ENCODE results near the gene DMWD. TPM values are rescaled to one million over a fixed set of nuclear protein-coding genes. Genes with fewer than 3 reads are reported as not detected.

Gene DMWD
- total RNA-seq, 2 experiments from 2014 or later, result 43.2 to 44.0 TPM

DNA sequence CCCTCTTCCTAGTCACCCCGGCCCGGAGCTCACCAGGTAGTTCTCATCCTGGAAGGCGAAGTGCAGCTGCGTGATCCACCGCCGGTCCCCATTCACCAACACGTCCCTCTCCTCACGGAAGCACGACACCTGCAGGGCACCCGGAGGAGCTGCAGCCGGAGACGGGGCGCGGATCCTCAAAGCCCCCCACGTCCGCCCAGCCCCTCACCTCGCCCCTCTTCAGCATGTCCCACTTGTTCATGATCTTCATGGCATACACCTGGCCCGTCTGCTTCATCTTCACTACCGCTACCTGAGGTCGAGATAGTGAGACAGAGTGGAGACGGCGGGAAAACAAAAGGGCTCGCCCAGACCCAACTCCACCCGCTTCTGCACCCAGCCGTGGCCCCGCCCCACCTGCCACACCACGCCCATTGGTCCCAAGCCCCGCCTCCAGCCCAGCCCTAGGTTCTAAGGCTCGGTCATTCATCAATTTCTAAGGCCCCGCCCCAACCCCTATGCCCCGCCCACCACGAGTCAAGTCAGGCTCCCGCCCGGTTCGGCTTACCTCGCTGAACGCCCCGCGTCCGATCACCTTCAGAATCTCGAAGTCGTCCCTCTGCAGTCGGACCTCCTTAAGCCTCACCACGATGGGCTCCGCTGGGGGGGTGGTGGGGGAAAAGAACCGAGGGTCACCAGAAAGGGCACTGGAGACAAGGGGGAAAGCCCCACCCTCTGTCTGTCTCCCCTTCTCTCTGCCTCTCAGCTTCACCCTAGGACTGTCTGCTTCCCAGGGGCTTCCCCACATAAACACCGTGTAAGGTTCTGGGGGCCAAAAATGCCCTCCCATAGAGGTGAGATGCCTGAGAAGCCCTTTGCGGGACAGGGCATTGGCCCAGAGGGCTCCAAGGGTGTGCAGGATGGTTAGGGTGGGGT lies 13.2 kb downstream of the DMWD start:
- H3K79me2 ChIP-seq (ENCODE audit: insufficient read depth, low read depth, low read length), result no peaks in the 10 kb centered on the region
- no TSS peak for BruUV-seq (replicated peaks)
- H3K27ac ChIP-seq (ENCODE audit: low read depth, low read length, poor library complexity, severe bottlenecking), result no peak overlapping the region
- no peak overlapping the region for H2AFZ ChIP-seq (ENCODE audit: low read length)
- H3K4me2 ChIP-seq (ENCODE audit: low read length), result peak overlapping the region; percentile 67
- no peaks in the 10 kb centered on the region for H3K9me2 ChIP-seq (ENCODE audit: insufficient read depth, low read length)
- CTCF ChIA-PET (ENCODE audit: unreplicated experiment), result interaction anchor here (0.6 to 1.1 kb wide), 2 partner anchors 10 to 52 kb away, joined by 3 read pairs; partner anchors contain the start of gene SIX5
- H3K9me3 ChIP-seq (ENCODE audit: low read length), result no peaks in the 10 kb centered on the region
- peak; percentile 86 for DNase-seq (ENCODE audit: low spot score)
- intact Hi-C loops (cut with micrococcal nuclease; ENCODE audit: unreplicated experiment), result loop anchor here (1.0 kb wide), 1 partner anchor 9 kb away; no protein-coding TSS in a partner anchor
- peaks cover 7% of the 10 kb centered on the region; the same call in 1 of the 2 replicates for H3K36me3 ChIP-seq (ENCODE audit: insufficient read depth, low read length)
- H4K20me1 ChIP-seq (ENCODE audit: insufficient read depth, low read length), result no peaks in the 10 kb centered on the region; the same call in 1 of the 2 replicates
- H3K4me3 ChIP-seq (ENCODE audit: low read depth, low read length, poor library complexity, severe bottlenecking), result peak overlapping the region; percentile 51
- POLR2A ChIA-PET, result interaction anchor here (0.5 to 0.6 kb wide), 2 partner anchors 49 to 114 kb away, joined by 3 to 6 read pairs; no protein-coding TSS in a partner anchor
- TF ChIP-seq, protein P1, sequence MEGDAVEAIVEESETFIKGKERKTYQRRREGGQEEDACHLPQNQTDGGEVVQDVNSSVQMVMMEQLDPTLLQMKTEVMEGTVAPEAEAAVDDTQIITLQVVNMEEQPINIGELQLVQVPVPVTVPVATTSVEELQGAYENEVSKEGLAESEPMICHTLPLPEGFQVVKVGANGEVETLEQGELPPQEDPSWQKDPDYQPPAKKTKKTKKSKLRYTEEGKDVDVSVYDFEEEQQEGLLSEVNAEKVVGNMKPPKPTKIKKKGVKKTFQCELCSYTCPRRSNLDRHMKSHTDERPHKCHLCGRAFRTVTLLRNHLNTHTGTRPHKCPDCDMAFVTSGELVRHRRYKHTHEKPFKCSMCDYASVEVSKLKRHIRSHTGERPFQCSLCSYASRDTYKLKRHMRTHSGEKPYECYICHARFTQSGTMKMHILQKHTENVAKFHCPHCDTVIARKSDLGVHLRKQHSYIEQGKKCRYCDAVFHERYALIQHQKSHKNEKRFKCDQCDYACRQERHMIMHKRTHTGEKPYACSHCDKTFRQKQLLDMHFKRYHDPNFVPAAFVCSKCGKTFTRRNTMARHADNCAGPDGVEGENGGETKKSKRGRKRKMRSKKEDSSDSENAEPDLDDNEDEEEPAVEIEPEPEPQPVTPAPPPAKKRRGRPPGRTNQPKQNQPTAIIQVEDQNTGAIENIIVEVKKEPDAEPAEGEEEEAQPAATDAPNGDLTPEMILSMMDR (conservative IDR thresholded peaks at IDR 0.05; ENCODE audit: low read length), result peak; percentile 90
- TF ChIP-seq EZH2phosphoT487 (IDR thresholded peaks at IDR 0.05; ENCODE audit: borderline replicate concordance, low read depth, low read length), result no peak
- H3K4me1 ChIP-seq (ENCODE audit: insufficient read depth, low read length, poor library complexity, severe bottlenecking), result peaks cover 12% of the 10 kb centered on the region

DNA sequence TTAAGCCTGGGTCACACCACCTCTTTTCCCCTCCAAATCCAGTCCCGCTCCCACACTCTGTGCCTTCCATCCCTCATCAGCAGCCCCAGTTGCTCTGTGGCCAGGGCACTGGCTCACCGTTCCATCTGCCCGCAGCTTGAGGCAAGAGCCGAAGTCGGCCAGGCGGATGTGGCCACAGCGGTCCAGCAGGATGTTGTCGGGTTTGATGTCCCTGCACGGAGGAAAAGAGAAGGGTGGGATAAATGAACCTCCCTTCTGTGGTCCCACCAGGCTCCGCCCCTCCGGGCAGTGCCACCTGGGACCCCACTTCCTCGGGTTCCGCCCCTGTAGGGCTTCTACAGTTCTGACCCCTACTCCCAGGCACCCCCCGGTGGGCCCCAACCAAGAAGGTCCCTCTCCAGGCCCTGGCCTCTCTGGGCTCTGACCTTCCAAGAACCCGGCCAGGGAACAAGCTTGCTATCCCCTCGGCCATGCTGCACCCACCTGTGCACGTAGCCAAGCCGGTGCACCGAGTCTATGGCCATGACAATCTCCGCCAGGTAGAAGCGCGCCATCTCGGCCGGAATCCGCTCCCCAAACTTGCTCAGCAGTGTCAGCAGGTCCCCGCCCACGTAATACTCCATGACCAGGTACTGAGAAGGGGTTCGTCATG lies 14.5 kb downstream of the DMWD start:
- POLR2A ChIA-PET, result no interaction called here
- CTCF ChIA-PET (ENCODE audit: unreplicated experiment), result no interaction called here
- no TSS peak for BruUV-seq (replicated peaks)

More for the DNA sequence above, 14.5 kb downstream of the DMWD start:
- Histone ChIP-seq H3K9me3 (ENCODE audit: low read length) (no peaks in the 10 kb centered on the region), H3K79me2 (ENCODE audit: insufficient read depth, low read depth, low read length) (no peaks in the 10 kb centered on the region), H2AFZ (ENCODE audit: low read length) (no peak overlapping the region), H3K27ac (ENCODE audit: low read depth, low read length, poor library complexity, severe bottlenecking) (no peak overlapping the region), H4K20me1 (ENCODE audit: insufficient read depth, low read length) (no peaks in the 10 kb centered on the region; the same call in 1 of the 2 replicates), H3K4me2 (ENCODE audit: low read length) (no peak overlapping the region), H3K9me2 (ENCODE audit: insufficient read depth, low read length) (no peaks in the 10 kb centered on the region), H3K4me3 (ENCODE audit: low read depth, low read length, poor library complexity, severe bottlenecking) (no peak overlapping the region), H3K36me3 (ENCODE audit: insufficient read depth, low read length) (peaks cover 7% of the 10 kb centered on the region; the same call in 1 of the 2 replicates), H3K4me1 (ENCODE audit: insufficient read depth, low read length, poor library complexity, severe bottlenecking) (peaks cover 18% of the 10 kb centered on the region)
- intact Hi-C loops (cut with micrococcal nuclease; ENCODE audit: unreplicated experiment), result no loop called here
- TF ChIP-seq, protein P1 (conservative IDR thresholded peaks at IDR 0.05; ENCODE audit: low read length), result no peak
- TF ChIP-seq EZH2phosphoT487 (IDR thresholded peaks at IDR 0.05; ENCODE audit: borderline replicate concordance, low read depth, low read length), result no peak
- no peak for DNase-seq (ENCODE audit: low spot score)

All from OCI-LY7 (cell line).